Prostate gland (tissue), 2 donors: ENCODE measurements around the gene RFT1.

ENCODE experiments used
- POLR2AphosphoS5 ChIP-seq: sonication (generic); formaldehyde crosslinking; IDR thresholded peaks from one replicate; pipeline ENCODE4 v1.6.1; 2017; ENCODE audit warnings: antibody characterized with exemption
- TF ChIP-seq, protein P1 (sequence below), 4 experiments: fragments of 200-600 bp in 2 of 4; fragments of 450-650 bp in 2 of 4; sonication (generic) in 2 of 4; IDR thresholded peaks; 1 replicate in 3 of 4; 2 replicates in 1 of 4; pipeline ENCODE4 v1.5.1; 2016 to 2019; ENCODE audit warnings: antibody characterized with exemption in 4 of 4, mild to moderate bottlenecking in 2 of 4, moderate library complexity in 2 of 4

GRCh38 chr3:53142986-53143385 is 12.8 kb upstream of the RFT1 start:
- TF ChIP-seq, protein P1, sequence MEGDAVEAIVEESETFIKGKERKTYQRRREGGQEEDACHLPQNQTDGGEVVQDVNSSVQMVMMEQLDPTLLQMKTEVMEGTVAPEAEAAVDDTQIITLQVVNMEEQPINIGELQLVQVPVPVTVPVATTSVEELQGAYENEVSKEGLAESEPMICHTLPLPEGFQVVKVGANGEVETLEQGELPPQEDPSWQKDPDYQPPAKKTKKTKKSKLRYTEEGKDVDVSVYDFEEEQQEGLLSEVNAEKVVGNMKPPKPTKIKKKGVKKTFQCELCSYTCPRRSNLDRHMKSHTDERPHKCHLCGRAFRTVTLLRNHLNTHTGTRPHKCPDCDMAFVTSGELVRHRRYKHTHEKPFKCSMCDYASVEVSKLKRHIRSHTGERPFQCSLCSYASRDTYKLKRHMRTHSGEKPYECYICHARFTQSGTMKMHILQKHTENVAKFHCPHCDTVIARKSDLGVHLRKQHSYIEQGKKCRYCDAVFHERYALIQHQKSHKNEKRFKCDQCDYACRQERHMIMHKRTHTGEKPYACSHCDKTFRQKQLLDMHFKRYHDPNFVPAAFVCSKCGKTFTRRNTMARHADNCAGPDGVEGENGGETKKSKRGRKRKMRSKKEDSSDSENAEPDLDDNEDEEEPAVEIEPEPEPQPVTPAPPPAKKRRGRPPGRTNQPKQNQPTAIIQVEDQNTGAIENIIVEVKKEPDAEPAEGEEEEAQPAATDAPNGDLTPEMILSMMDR (IDR thresholded peaks at IDR 0.05): no peak
- no peak for TF ChIP-seq POLR2AphosphoS5
